GM21447 (cell line): Measurements from ENCODE around the gene TNRC6A.
A peak's percentile ranks its signal among the peaks of the same experiment; 100 is the strongest.
"Not testable (repeated sequence)": the region's sequence is repeated elsewhere in the genome, so short reads cannot be mapped to it uniquely, and the experiment has no call there.

Experiments
- ATAC-seq: cut with Tn5 transposase; IDR thresholded peaks from one replicate; pipeline ENCODE4 v1.9.1; 2021; ENCODE audit not compliant: unreplicated experiment

TNRC6A gene

GRCh38 chr16:24723663-24724062 is 5.8 kb upstream of the TNRC6A start:
- ATAC-seq: no peak

- no peak for ATAC-seq
These were observed 1.4 kb upstream of the TNRC6A start for GRCh38 chr16:24728011-24728410.

- no peak for ATAC-seq
These were observed 584 bp upstream of the TNRC6A start for GRCh38 chr16:24728891-24729242.

GRCh38 chr16:24729951-24730815 is 732 bp downstream of the TNRC6A start:
- ATAC-seq: peak; percentile 17

GRCh38 chr16:24730914-24731313 is 1.5 kb downstream of the TNRC6A start:
- no peak for ATAC-seq

GRCh38 chr16:24731722-24732419 is 2.4 kb downstream of the TNRC6A start:
- no peak for ATAC-seq

GRCh38 chr16:24734382-24734781 is 4.9 kb downstream of the TNRC6A start:
- ATAC-seq: no peak

GRCh38 chr16:24736758-24737157 is 7.3 kb downstream of the TNRC6A start:
- no peak for ATAC-seq

GRCh38 chr16:24737391-24737871 is 8.0 kb downstream of the TNRC6A start:
- ATAC-seq: no peak

GRCh38 chr16:24737916-24738594 is 8.6 kb downstream of the TNRC6A start:
- no peak for ATAC-seq

GRCh38 chr16:24738895-24739294 is 9.4 kb downstream of the TNRC6A start:
- ATAC-seq: no peak

GRCh38 chr16:24741862-24742261 is 12.4 kb downstream of the TNRC6A start:
- ATAC-seq: no peak

- not testable (repeated sequence) for ATAC-seq
These were observed 13.2 kb downstream of the TNRC6A start for GRCh38 chr16:24742610-24743009.

- ATAC-seq: no peak
These were observed 15.9 kb downstream of the TNRC6A start for GRCh38 chr16:24745391-24745790.

GRCh38 chr16:24745791-24746190 is 16.3 kb downstream of the TNRC6A start:
- ATAC-seq: no peak

- no peak for ATAC-seq
These were observed 18.0 kb downstream of the TNRC6A start for GRCh38 chr16:24747441-24747840.

GRCh38 chr16:24748242-24748641 is 18.8 kb downstream of the TNRC6A start:
- no peak for ATAC-seq

GRCh38 chr16:24749310-24749709 is 19.9 kb downstream of the TNRC6A start:
- ATAC-seq: no peak

- not testable (repeated sequence) for ATAC-seq
These were observed 20.4 kb downstream of the TNRC6A start for GRCh38 chr16:24749872-24750271.

GRCh38 chr16:24753000-24753399 is 23.5 kb downstream of the TNRC6A start:
- ATAC-seq: no peak

- no peak for ATAC-seq
These were observed 24.0 kb downstream of the TNRC6A start for GRCh38 chr16:24753437-24753836.

GRCh38 chr16:24754543-24754942 is 25.1 kb downstream of the TNRC6A start:
- ATAC-seq: no peak
